ENCODE measurements around the gene SYNE3. TPM values are rescaled to one million over a fixed set of nuclear protein-coding genes. Genes with fewer than 3 reads are reported as not detected.

Gene SYNE3
- total RNA-seq, 4 donors from 2014 or later, result 14.4 to 18.7 (median 16.6) TPM

GRCh38 chr14:95559203-95559602 lies 42.8 kb upstream of the SYNE3 start:
- no peak for TF ChIP-seq CTCF (IDR thresholded peaks at IDR 0.05)
- TF ChIP-seq POLR2AphosphoS5 (IDR thresholded peaks at IDR 0.05), result no peak
- Histone ChIP-seq H3K27ac (replicated peaks in 1 of 4) (no peak overlapping the region), H3K36me3 (no peaks in the 10 kb centered on the region), H3K27me3 (peaks cover 0 to 3% (median 0%) of the 10 kb centered on the region in 4 donors), H3K9me3 (no peaks in the 10 kb centered on the region), H3K4me1 (peaks cover 0 to 10% (median 4%) of the 10 kb centered on the region in 4 donors), H3K4me3 (no peak overlapping the region)
- DNase-seq (ENCODE audit: extremely low spot score), result no peak
- 44% methylated on average over 6 of the region's 6 CpGs for WGBS
- intact Hi-C loops (cut with DNase I), result no loop called here

DNA sequence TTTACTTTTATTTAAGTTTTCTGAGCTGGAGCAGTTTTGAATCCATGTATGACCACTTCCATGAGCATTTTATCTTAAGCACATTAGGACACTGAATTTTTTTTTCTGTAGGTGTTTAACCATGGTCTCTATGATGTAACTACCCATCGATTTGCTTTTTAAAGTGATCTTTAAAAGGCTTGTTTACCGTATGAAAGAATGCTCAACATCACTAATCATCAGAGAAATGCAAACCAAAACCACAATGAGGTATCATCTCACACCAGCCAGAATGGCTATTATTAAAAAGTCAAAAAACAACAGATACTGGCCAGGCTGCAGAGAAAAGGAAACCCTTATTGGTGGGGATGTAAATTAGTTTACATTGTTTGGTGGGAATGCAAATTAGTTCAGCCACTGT lies 41.4 kb upstream of the SYNE3 start:
- H3K4me3 ChIP-seq, result no peak overlapping the region
- TF ChIP-seq CTCF (IDR thresholded peaks at IDR 0.05) (no peak), POLR2A (IDR thresholded peaks at IDR 0.05; ENCODE audit: low read depth) (no peak), POLR2AphosphoS5 (IDR thresholded peaks at IDR 0.05) (no peak), EP300 (IDR thresholded peaks at IDR 0.05) (no peak)
- WGBS, result 83% methylated on average over 2 of the region's 2 CpGs
- no peak overlapping the region for H3K27ac ChIP-seq (replicated peaks in 1 of 4)
- H3K4me1 ChIP-seq, result peaks cover 0 to 10% (median 4%) of the 10 kb centered on the region in 4 donors
- no peaks in the 10 kb centered on the region for H3K36me3 ChIP-seq
- H3K9me3 ChIP-seq, result no peaks in the 10 kb centered on the region
- intact Hi-C loops (cut with DNase I), result no loop called here
- no peak for DNase-seq (ENCODE audit: extremely low spot score)
- peaks cover 0 to 3% (median 0%) of the 10 kb centered on the region in 4 donors for H3K27me3 ChIP-seq

GRCh38 chr14:95557291-95557690 lies 40.8 kb upstream of the SYNE3 start:
- Histone ChIP-seq H3K27me3 (peaks cover 0 to 3% (median 0%) of the 10 kb centered on the region in 4 donors), H3K9me3 (no peaks in the 10 kb centered on the region), H3K4me1 (peaks cover 0 to 10% (median 4%) of the 10 kb centered on the region in 4 donors), H3K27ac (replicated peaks in 1 of 4) (no peak overlapping the region), H3K36me3 (no peaks in the 10 kb centered on the region), H3K4me3 (no peak overlapping the region)
- no peak for DNase-seq (ENCODE audit: extremely low spot score)
- WGBS, result 85% methylated on average over 11 of the region's 11 CpGs
- TF ChIP-seq POLR2A (IDR thresholded peaks at IDR 0.05; ENCODE audit: low read depth) (no peak), EP300 (IDR thresholded peaks at IDR 0.05) (no peak), CTCF (IDR thresholded peaks at IDR 0.05) (no peak), POLR2AphosphoS5 (IDR thresholded peaks at IDR 0.05) (no peak)
- intact Hi-C loops (cut with DNase I), result no loop called here

DNA sequence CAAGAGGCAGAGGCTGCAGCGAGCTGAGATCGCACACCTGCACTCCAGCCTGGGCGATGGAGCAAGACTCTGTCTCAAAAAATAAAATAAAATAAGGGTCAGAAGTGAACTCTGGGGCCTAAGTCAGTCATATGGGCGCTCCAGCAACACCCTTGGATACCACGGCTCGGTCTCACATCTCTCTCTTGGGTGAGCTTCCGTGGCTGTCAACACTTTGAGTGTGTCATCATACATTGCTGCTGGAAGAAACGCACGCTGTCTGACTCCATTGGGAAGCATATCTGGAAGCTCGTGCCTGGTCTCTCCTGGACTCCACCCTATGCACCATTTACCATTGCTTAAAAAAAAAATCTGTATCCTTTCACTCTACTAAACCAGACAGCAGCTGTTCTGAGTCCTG lies 38.6 kb upstream of the SYNE3 start:
- Histone ChIP-seq H3K27ac (replicated peaks in 1 of 4) (no peak overlapping the region), H3K9me3 (no peaks in the 10 kb centered on the region), H3K27me3 (no peaks in the 10 kb centered on the region), H3K4me1 (peaks cover 0 to 6% (median 2%) of the 10 kb centered on the region in 4 donors), H3K4me3 (no peak overlapping the region), H3K36me3 (no peaks in the 10 kb centered on the region)
- TF ChIP-seq CTCF (IDR thresholded peaks at IDR 0.05) (no peak), POLR2AphosphoS5 (IDR thresholded peaks at IDR 0.05) (no peak), POLR2A (IDR thresholded peaks at IDR 0.05; ENCODE audit: low read depth) (no peak), EP300 (IDR thresholded peaks at IDR 0.05) (no peak)
- WGBS, result 91% methylated on average over 10 of the region's 10 CpGs
- intact Hi-C loops (cut with DNase I), result no loop called here
- no peak for DNase-seq (ENCODE audit: extremely low spot score)

- Histone ChIP-seq H3K9me3 (no peaks in the 10 kb centered on the region), H3K27ac (replicated peaks in 1 of 4) (no peak overlapping the region), H3K36me3 (no peaks in the 10 kb centered on the region), H3K27me3 (no peaks in the 10 kb centered on the region), H3K4me3 (no peak overlapping the region), H3K4me1 (peaks cover 0 to under 1% (median 0%) of the 10 kb centered on the region in 4 donors)
- WGBS, result 89% methylated on average over 7 of the region's 7 CpGs
- intact Hi-C loops (cut with DNase I), result no loop called here
- DNase-seq (ENCODE audit: extremely low spot score), result no peak
- TF ChIP-seq POLR2A (IDR thresholded peaks at IDR 0.05; ENCODE audit: low read depth) (no peak), EP300 (IDR thresholded peaks at IDR 0.05) (no peak), POLR2AphosphoS5 (IDR thresholded peaks at IDR 0.05) (no peak), CTCF (IDR thresholded peaks at IDR 0.05) (no peak)
Measured at GRCh38 chr14:95553141-95553540, 36.7 kb upstream of the SYNE3 start.
